NCI-H524 (cell line): ENCODE results near the gene RGS9.
"Not testable (repeated sequence)": the region's sequence is repeated elsewhere in the genome, so short reads cannot be mapped to it uniquely, and the experiment has no call there.

Source experiments
- DNase-seq, 2 experiments: peaks; one replicate each; lab custom pipeline; 2025; lab: John Stamatoyannopoulos, UW

Gene RGS9

GRCh38 chr17:65156835-65157565, 19.8 kb downstream of the RGS9 start:
- no peak for DNase-seq

- no peak for DNase-seq
Observed at GRCh38 chr17:65158041-65158440, 20.9 kb downstream of the RGS9 start.

- no peak for DNase-seq
Observed at GRCh38 chr17:65158622-65159021, 21.5 kb downstream of the RGS9 start.

- no peak for DNase-seq
Observed at GRCh38 chr17:65160516-65160915, 23.3 kb downstream of the RGS9 start.

- peak in 1 of 2 experiments; percentile 50 for DNase-seq
Observed at GRCh38 chr17:65163990-65164495, 26.9 kb downstream of the RGS9 start.

GRCh38 chr17:65166787-65167186, 29.6 kb downstream of the RGS9 start:
- DNase-seq: no peak

GRCh38 chr17:65167566-65167965, 30.4 kb downstream of the RGS9 start:
- DNase-seq: no peak

GRCh38 chr17:65169691-65170090, 32.5 kb downstream of the RGS9 start:
- DNase-seq: no peak

GRCh38 chr17:65170839-65171238, 33.7 kb downstream of the RGS9 start:
- no peak for DNase-seq

GRCh38 chr17:65171752-65172151, 34.6 kb downstream of the RGS9 start:
- DNase-seq: no peak

- no peak for DNase-seq
Observed at GRCh38 chr17:65172496-65173136, 35.4 kb downstream of the RGS9 start.

- no peak for DNase-seq
Observed at GRCh38 chr17:65173284-65173793, 36.2 kb downstream of the RGS9 start.

GRCh38 chr17:65173976-65174683, 37.0 kb downstream of the RGS9 start:
- no peak for DNase-seq

- no peak for DNase-seq
Observed at GRCh38 chr17:65174974-65175373, 37.8 kb downstream of the RGS9 start.

- no peak for DNase-seq
Observed at GRCh38 chr17:65175952-65176351, 38.8 kb downstream of the RGS9 start.

- DNase-seq: no peak
Observed at GRCh38 chr17:65176646-65177409, 39.7 kb downstream of the RGS9 start.

- DNase-seq: no peak
Observed at GRCh38 chr17:65177901-65178300, 40.7 kb downstream of the RGS9 start.

- DNase-seq: not testable (repeated sequence)
Observed at GRCh38 chr17:65180276-65180675, 43.1 kb downstream of the RGS9 start.

- not testable (repeated sequence) for DNase-seq
Observed at GRCh38 chr17:65180752-65181236, 43.6 kb downstream of the RGS9 start.

GRCh38 chr17:65181237-65182061, 44.3 kb downstream of the RGS9 start:
- no peak for DNase-seq

- no peak for DNase-seq
Observed at GRCh38 chr17:65182233-65182632, 45.1 kb downstream of the RGS9 start.
